Ectodermal cell (in vitro differentiated cells): ENCODE results near the gene PLXNA2.

Experiments
- H3K27ac ChIP-seq: 2 replicates; pipeline ENCODE4 v1.7.0; 2013; ENCODE audit warnings: mild to moderate bottlenecking, low read depth, low read length; ENCODE audit not compliant: insufficient read depth, poor library complexity, severe bottlenecking
- H3K27me3 ChIP-seq: 2 replicates; pipeline ENCODE4 v1.7.0; 2013; ENCODE audit warnings: mild to moderate bottlenecking, low read length; ENCODE audit not compliant: insufficient read depth, control insufficient read depth, poor library complexity, severe bottlenecking
- H3K36me3 ChIP-seq: one replicate; pipeline ENCODE4 v1.7.0; 2013; ENCODE audit warnings: low read length; ENCODE audit not compliant: control insufficient read depth, insufficient read depth
- H3K4me1 ChIP-seq: one replicate; pipeline ENCODE4 v1.7.0; 2013; ENCODE audit warnings: low read length; ENCODE audit not compliant: control insufficient read depth, insufficient read depth
- H3K4me3 ChIP-seq: 2 replicates; pipeline ENCODE4 v1.7.0; 2013; ENCODE audit warnings: low read depth, low read length, control low read depth; ENCODE audit not compliant: insufficient read depth
- H3K9me3 ChIP-seq: 2 replicates; pipeline ENCODE4 v1.7.0; 2013; ENCODE audit warnings: mild to moderate bottlenecking, low read length, moderate library complexity; ENCODE audit not compliant: control insufficient read depth
- WGBS, 2 experiments: methylation state at CpG; one replicate each; pipeline ENCODE4 v1.1.7; 2013; ENCODE audit warnings: missing lambda C conversion rate in 2 of 2; 5-methylcytosine and 5-hydroxymethylcytosine counted together

Gene PLXNA2

DNA sequence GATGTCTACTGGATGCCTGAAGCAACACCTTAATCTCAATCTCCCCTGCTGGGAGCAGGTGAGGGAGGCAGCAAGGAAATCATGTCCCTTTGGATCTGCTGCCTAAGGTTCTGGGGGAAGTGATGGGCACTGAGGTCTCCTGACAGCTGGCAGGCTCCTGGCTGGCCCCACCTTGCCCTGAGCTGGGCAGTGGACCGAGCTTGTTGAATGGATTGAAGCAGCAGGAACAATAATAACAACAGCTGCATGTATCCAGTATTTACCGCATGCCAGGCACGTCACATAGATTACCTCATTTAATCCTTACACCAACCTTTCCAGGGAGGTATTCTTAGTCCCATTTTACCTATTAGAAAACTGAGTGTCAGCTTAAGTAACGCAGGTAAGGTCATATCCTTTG is 133.9 kb downstream of the PLXNA2 start:
- 93 to 99% methylated on average over 4 of the region's 4 CpGs for WGBS, 2 experiments
- no peaks in the 10 kb centered on the region for H3K9me3 ChIP-seq
- peaks cover 26% of the 10 kb centered on the region for H3K4me1 ChIP-seq
- no peaks in the 10 kb centered on the region for H3K27me3 ChIP-seq
- no peak overlapping the region for H3K27ac ChIP-seq
- H3K4me3 ChIP-seq, result no peak overlapping the region
- no peaks in the 10 kb centered on the region for H3K36me3 ChIP-seq

DNA sequence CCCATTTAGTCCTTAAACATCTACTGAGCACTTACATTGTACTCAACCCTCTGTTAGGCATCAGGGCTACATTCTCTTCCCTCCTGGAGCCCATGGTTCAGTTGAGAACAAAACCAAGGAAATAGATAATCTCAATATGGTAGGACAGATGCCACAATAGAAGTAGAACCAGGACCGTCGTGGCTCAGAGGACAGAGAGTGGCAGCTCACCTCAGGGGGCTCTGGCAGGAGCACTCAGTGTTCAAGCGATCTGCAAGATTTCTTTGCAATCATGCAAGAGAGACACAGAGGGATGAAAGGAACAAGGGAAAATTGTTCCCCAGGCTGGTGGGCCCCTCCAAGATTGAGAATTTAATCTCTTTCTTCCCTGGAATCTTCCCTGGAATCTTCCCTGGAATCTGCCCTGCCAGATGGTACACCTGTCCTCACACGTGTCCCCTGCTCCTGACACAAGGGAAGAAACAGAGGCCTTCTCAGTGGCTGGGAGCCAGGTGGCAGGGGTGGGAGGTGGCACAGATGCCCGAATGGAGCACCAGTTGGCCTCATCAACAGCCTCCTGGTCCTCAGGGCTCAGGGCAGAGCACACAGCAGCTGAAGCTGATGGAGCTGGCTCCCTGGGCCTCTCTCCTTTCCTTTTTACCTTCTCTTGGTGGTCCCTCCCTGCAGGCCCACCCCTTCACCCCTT is 135.4 kb downstream of the PLXNA2 start:
- H3K27me3 ChIP-seq, result no peaks in the 10 kb centered on the region
- H3K4me3 ChIP-seq, result no peak overlapping the region
- H3K9me3 ChIP-seq, result no peaks in the 10 kb centered on the region
- no peaks in the 10 kb centered on the region for H3K36me3 ChIP-seq
- H3K4me1 ChIP-seq, result peaks cover 27% of the 10 kb centered on the region
- WGBS, 2 experiments, result 77 to 79% methylated on average over 5 of the region's 5 CpGs
- no peak overlapping the region for H3K27ac ChIP-seq

DNA sequence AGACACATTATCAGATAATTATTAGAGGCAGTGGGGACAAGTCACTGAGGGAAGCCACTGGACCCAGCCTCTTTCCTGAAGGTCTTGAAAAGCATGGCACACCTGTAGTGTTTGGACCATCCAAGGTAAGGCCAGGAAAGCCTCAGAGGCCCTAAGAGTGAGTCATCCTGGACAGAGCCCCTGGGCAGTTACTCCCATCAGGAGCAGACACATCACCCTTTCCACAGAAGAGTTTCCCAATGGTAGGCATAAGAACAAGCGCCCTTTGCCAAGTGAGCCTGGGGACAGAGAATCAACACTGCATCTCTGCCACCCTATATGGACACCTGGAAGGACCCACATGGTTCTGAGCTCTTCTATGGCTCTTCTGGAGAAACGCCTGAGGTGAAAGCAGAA is 136.0 kb downstream of the PLXNA2 start:
- Histone ChIP-seq H3K9me3 (no peaks in the 10 kb centered on the region), H3K4me3 (no peak overlapping the region), H3K27me3 (no peaks in the 10 kb centered on the region), H3K4me1 (peaks cover 27% of the 10 kb centered on the region), H3K36me3 (no peaks in the 10 kb centered on the region), H3K27ac (no peak overlapping the region)
- 91 to 95% methylated on average over 2 of the region's 2 CpGs for WGBS, 2 experiments

DNA sequence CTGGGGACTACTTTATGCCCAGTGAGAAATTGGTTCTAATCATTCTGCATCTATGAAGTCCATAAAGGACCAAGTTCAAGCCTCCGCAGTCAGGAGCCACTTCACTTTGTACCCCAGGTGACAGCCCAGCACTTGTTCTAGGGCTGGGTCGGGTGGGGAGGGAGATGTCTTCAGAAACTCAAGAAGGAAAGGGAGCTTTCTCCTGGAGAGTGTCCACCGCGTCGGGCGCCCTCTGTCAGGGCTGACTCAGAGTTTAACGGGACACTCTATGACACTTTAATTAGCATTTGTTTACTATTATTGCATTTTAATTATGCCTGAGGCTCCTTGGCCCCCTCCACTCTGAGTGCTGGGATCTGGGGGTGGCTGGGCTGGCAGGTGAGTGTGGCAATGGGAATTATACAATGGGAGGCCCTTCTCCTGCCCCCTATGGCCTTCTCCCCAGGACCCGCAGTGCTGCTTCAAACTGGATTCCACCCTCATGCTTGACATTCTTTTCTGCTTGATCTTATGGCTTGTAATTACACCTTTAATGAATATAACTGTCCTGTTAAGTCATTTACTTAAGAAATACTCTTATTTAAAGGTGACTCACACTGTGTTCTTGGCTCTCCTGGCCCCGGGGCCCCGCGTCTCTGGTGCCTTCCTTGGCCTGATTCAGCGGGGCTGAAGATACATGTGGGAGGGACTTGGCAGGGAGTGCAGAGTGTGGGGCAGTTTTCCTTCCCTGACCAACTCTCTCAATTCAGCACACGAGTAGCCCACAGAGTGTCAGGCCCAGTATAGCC is 136.6 kb downstream of the PLXNA2 start:
- H3K27ac ChIP-seq, result no peak overlapping the region
- H3K4me3 ChIP-seq, result no peak overlapping the region
- 86 to 92% methylated on average over 8 to 12 of the region's 13 CpGs for WGBS, 2 experiments
- no peaks in the 10 kb centered on the region for H3K27me3 ChIP-seq
- no peaks in the 10 kb centered on the region for H3K36me3 ChIP-seq
- H3K9me3 ChIP-seq, result no peaks in the 10 kb centered on the region
- peaks cover 27% of the 10 kb centered on the region for H3K4me1 ChIP-seq

DNA sequence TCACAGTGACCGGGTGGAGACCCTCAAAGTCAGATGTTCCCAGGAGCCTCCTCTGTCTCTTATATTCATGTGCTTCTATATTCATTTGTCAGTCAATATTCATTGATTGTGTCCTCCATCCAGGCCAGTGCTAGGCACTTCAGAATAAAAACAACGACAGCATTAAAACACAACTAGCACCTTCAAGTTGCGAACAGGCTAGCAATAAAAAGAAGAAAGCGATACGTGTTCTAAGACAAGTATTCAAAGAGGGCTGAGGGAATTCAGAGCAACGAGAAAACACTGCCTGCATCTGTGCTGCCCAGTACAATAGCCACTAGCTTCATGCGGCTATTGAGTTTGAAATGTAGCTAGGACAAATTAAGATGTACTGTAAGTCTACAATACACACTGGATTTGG is 138.0 kb downstream of the PLXNA2 start:
- Histone ChIP-seq H3K27ac (no peak overlapping the region), H3K4me1 (peaks cover 35% of the 10 kb centered on the region), H3K9me3 (no peaks in the 10 kb centered on the region), H3K27me3 (no peaks in the 10 kb centered on the region), H3K4me3 (no peak overlapping the region), H3K36me3 (no peaks in the 10 kb centered on the region)
- WGBS, 2 experiments, result 80 to 86% methylated on average over 7 of the region's 7 CpGs

DNA sequence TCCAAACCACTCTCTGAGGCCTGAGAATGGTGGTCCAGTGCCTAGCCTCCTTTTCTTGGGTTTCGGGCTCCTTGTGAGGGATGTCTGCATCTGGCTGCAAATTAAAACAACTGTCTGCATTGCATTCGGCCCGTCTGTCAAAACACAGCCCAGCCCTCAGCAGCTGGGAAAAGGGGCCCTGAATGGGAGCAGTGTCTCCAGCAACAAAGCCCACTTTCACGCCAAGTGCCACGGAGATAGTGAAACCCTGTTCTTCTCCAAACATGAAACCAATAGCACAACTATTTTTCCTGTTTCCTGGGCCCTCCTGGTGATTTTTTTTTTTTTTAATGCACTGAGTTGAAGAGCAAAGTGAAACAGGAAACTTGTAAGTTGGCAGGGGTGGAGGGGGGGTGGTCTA is 138.4 kb downstream of the PLXNA2 start:
- no peaks in the 10 kb centered on the region for H3K27me3 ChIP-seq
- H3K4me3 ChIP-seq, result no peak overlapping the region
- WGBS, 2 experiments, result 59 to 74% methylated on average over 5 of the region's 5 CpGs
- H3K36me3 ChIP-seq, result no peaks in the 10 kb centered on the region
- H3K27ac ChIP-seq, result no peak overlapping the region
- peaks cover 38% of the 10 kb centered on the region for H3K4me1 ChIP-seq
- H3K9me3 ChIP-seq, result no peaks in the 10 kb centered on the region

DNA sequence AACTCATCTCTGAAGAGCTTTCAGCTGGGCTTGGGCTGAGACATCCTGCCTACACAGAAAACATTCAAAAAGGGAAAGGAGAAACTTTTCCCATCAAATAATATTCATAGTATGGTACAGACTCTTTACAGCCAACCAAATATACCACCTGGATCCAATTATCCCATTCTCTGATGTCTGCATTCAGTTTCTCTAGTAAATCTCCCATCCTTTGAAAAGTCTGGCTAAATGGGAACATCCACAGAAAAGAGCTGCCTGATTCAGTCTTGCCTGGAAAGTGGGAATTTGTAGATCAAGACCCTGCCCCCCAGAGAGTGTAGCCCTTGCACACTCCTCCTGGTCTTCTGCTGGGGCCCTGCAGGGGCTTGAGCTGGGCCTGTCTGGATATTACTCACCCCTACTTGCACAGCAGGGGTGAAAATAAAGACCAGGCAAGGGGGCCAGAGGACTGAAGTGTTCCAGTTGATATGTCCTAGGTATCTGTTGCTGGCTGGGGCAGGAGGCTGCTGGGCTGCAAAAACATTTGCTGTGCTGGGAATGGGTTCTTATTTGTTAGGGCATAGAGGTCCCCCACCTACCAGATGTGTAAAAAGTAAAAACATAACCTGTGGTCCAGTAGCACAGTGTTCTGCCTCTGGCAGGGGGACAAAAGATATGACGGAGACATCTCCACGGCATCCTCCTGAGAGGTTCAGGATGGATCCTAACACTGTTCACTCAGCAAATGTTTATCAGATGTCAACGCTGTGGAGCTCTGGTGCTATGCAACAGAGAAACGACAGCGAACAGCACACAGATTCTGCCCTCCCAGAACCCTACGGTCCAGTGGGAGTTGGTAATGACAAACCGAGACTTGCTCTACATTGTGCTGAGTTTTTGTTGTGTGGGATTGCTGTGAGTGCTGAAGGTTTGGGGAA is 140.3 kb downstream of the PLXNA2 start:
- no peak overlapping the region for H3K27ac ChIP-seq
- no peak overlapping the region for H3K4me3 ChIP-seq
- no peaks in the 10 kb centered on the region for H3K36me3 ChIP-seq
- H3K27me3 ChIP-seq, result no peaks in the 10 kb centered on the region
- no peaks in the 10 kb centered on the region for H3K9me3 ChIP-seq
- peaks cover 38% of the 10 kb centered on the region for H3K4me1 ChIP-seq
- WGBS, 2 experiments, result 95 to 97% methylated on average over 7 of the region's 7 CpGs

DNA sequence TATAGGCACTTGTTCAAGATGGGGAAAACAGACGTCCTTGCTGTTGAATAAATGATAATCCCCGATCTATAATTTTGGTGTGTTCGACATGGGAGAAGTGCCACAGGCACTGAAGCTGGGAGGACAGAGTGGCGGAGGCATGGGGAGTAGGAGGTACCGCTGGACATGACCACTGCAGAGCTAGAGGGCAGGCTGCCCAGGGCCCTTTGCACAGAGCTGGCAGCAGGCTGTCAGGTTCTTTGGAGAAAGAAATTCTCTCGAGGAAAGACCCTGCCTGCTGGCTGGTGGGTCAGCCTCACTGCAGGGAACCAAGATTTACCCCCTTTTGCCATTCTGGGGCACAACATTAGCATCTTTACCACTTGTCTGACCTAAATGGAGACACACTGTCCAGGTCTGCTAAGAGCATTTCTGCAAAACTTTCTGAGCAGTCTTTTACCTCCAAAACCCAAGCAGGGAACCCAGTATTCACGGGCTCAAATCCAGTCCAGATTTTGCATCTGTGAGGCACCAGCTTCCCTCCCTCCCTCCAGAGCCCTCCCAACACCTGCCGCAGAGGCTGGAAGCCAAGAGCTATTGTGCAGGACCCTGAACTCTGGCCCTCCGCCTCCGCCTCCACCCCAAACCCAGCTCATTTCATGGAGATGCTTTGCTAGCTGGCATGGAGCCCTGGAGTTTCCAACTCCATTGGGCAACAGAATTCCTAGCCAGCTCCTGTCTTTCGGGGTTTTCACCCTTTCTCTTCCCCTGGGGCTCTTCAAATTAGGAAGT is 142.3 kb downstream of the PLXNA2 start:
- H3K9me3 ChIP-seq, result no peaks in the 10 kb centered on the region
- no peak overlapping the region for H3K27ac ChIP-seq
- WGBS, 2 experiments, result 62 to 63% methylated on average over 11 of the region's 11 CpGs
- H3K36me3 ChIP-seq, result no peaks in the 10 kb centered on the region
- peaks cover 41% of the 10 kb centered on the region for H3K4me1 ChIP-seq
- no peaks in the 10 kb centered on the region for H3K27me3 ChIP-seq
- H3K4me3 ChIP-seq, result no peak overlapping the region

DNA sequence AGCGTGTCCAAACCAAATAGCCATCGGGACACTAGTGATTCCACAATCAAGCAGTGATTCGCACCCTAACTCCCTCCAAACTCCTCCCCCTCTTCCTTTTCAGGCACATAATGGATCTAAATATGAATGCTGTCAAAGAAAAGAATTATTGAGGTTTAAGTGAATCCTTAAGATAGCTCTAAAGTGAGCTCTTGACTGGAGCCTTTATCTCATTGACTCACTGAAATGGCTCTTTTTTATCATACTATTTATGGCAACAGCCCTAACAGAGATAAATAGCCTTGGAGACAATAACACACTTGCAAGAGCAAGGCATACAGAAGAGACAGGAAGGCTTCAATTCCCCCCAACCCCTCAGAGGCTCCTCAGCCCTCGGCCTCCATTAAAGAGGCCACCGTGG is 143.3 kb downstream of the PLXNA2 start:
- Histone ChIP-seq H3K27me3 (no peaks in the 10 kb centered on the region), H3K4me1 (peaks cover 35% of the 10 kb centered on the region), H3K4me3 (no peak overlapping the region), H3K9me3 (no peaks in the 10 kb centered on the region), H3K27ac (no peak overlapping the region), H3K36me3 (no peaks in the 10 kb centered on the region)
- WGBS, 2 experiments, result 64 to 89% methylated on average over 5 of the region's 5 CpGs
